Suprapubic skin (tissue), 4 donors: ENCODE results near the gene UGT3A2.

Experiments
- POLR2A ChIP-seq, 2 donors: fragments of 450-650 bp; IDR thresholded peaks; one replicate each; pipeline ENCODE4 v1.6.1; 2017; ENCODE audit warnings: antibody characterized with exemption in 2 of 2, mild to moderate bottlenecking in 2 of 2, moderate library complexity in 2 of 2
- POLR2AphosphoS5 ChIP-seq, 3 donors: sonication (generic); formaldehyde crosslinking; IDR thresholded peaks; one replicate each; pipeline ENCODE4 v1.6.1; 2017; ENCODE audit warnings: antibody characterized with exemption in 3 of 3
- TF ChIP-seq, protein P1 (sequence below), 2 donors: fragments of 200-600 bp in 1 of 2; fragments of 450-650 bp in 1 of 2; sonication (generic) in 1 of 2; IDR thresholded peaks; one replicate each; pipeline ENCODE4 v1.5.1; 2016 to 2019; ENCODE audit warnings: antibody characterized with exemption in 2 of 2, mild to moderate bottlenecking in 1 of 2, moderate library complexity in 1 of 2

DNA sequence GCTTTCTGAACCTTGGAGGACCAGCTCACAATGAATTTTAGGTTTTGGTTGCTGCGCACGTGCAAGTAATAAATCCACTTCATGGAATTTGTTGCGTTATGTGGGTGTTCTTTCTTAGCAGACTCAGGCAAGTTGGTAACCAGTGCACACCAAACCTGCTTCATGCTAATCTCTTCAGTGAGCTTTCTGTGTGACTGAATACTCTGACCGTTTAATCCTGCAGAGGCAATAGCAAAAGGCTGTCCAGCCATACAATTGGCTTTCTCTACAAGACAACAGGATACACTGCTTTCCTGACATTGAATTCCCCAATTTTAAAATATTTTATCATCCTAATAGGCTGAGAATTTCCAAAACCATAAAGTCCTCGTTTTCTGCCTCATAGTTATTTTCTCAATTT is 10.3 kb downstream of the UGT3A2 start:
- TF ChIP-seq, protein P1, sequence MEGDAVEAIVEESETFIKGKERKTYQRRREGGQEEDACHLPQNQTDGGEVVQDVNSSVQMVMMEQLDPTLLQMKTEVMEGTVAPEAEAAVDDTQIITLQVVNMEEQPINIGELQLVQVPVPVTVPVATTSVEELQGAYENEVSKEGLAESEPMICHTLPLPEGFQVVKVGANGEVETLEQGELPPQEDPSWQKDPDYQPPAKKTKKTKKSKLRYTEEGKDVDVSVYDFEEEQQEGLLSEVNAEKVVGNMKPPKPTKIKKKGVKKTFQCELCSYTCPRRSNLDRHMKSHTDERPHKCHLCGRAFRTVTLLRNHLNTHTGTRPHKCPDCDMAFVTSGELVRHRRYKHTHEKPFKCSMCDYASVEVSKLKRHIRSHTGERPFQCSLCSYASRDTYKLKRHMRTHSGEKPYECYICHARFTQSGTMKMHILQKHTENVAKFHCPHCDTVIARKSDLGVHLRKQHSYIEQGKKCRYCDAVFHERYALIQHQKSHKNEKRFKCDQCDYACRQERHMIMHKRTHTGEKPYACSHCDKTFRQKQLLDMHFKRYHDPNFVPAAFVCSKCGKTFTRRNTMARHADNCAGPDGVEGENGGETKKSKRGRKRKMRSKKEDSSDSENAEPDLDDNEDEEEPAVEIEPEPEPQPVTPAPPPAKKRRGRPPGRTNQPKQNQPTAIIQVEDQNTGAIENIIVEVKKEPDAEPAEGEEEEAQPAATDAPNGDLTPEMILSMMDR (IDR thresholded peaks at IDR 0.05): no peak
- no peak for TF ChIP-seq POLR2A (IDR thresholded peaks at IDR 0.05)
- no peak for TF ChIP-seq POLR2AphosphoS5 (IDR thresholded peaks at IDR 0.05)
